Right lung (tissue), 5 donors: ENCODE results near the gene FAM217A. TPM values are rescaled to one million over a fixed set of nuclear protein-coding genes. Genes with fewer than 3 reads are reported as not detected.

Experiments used
- DNase-seq, 2 donors: peaks; one replicate each; pipeline ENCODE4 v3.0.0-alpha.2; 2013
- polyA plus RNA-seq, 5 donors: library from polyadenylated mRNA; unstranded; fragments of 120-200 nt; gene quantifications; one replicate each; pipeline versions ENCODE4 v1.2.1 to v1.2.3, GENCODE V29; 2013; ENCODE audit warnings: inconsistent platforms in 1 of 5, low replicate concordance in 1 of 5; ENCODE audit not compliant: insufficient read length in 5 of 5, insufficient read depth in 1 of 5

The FAM217A gene
- polyA plus RNA-seq, 5 donors: 1.00 to 2.5 (median 2.1) TPM

GRCh38 chr6:4021854-4022695 lies 56.9 kb downstream of the FAM217A start:
- DNase-seq: peak; percentile 10 to 28

GRCh38 chr6:4021133-4021853 lies 57.6 kb downstream of the FAM217A start:
- peak; percentile 94 to 95 for DNase-seq

GRCh38 chr6:4020822-4021132 lies 58.2 kb downstream of the FAM217A start:
- no peak for DNase-seq

GRCh38 chr6:4018924-4019236 lies 60.1 kb downstream of the FAM217A start:
- no peak for DNase-seq

Other genes with a start within 250 kb of the FAM217A start
- gene FAM50B, start 229.8 kb downstream of the FAM217A start, polyA plus RNA-seq: 10 to 100 TPM in 2 of 5 donors, 1 to 10 TPM in 3; 7.9 to 24.9 (median 9.7) TPM
- gene ECI2, start 56.4 kb upstream of the FAM217A start, polyA plus RNA-seq: 10 to 100 TPM; 67.3 to 88.6 (median 79.5) TPM